Measurements from ENCODE around the gene COG1. TPM values are rescaled to one million over a fixed set of nuclear protein-coding genes. Genes with fewer than 3 reads are reported as not detected.
"Not testable (repeated sequence)": the region's sequence is repeated elsewhere in the genome, so short reads cannot be mapped to it uniquely, and the experiment has no call there.

The COG1 gene, protein sequence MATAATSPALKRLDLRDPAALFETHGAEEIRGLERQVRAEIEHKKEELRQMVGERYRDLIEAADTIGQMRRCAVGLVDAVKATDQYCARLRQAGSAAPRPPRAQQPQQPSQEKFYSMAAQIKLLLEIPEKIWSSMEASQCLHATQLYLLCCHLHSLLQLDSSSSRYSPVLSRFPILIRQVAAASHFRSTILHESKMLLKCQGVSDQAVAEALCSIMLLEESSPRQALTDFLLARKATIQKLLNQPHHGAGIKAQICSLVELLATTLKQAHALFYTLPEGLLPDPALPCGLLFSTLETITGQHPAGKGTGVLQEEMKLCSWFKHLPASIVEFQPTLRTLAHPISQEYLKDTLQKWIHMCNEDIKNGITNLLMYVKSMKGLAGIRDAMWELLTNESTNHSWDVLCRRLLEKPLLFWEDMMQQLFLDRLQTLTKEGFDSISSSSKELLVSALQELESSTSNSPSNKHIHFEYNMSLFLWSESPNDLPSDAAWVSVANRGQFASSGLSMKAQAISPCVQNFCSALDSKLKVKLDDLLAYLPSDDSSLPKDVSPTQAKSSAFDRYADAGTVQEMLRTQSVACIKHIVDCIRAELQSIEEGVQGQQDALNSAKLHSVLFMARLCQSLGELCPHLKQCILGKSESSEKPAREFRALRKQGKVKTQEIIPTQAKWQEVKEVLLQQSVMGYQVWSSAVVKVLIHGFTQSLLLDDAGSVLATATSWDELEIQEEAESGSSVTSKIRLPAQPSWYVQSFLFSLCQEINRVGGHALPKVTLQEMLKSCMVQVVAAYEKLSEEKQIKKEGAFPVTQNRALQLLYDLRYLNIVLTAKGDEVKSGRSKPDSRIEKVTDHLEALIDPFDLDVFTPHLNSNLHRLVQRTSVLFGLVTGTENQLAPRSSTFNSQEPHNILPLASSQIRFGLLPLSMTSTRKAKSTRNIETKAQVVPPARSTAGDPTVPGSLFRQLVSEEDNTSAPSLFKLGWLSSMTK
- total RNA-seq (2014; rRNA removed; shearing (Covaris generic)): 25.3 and 28.0 TPM in 2 replicates

DNA sequence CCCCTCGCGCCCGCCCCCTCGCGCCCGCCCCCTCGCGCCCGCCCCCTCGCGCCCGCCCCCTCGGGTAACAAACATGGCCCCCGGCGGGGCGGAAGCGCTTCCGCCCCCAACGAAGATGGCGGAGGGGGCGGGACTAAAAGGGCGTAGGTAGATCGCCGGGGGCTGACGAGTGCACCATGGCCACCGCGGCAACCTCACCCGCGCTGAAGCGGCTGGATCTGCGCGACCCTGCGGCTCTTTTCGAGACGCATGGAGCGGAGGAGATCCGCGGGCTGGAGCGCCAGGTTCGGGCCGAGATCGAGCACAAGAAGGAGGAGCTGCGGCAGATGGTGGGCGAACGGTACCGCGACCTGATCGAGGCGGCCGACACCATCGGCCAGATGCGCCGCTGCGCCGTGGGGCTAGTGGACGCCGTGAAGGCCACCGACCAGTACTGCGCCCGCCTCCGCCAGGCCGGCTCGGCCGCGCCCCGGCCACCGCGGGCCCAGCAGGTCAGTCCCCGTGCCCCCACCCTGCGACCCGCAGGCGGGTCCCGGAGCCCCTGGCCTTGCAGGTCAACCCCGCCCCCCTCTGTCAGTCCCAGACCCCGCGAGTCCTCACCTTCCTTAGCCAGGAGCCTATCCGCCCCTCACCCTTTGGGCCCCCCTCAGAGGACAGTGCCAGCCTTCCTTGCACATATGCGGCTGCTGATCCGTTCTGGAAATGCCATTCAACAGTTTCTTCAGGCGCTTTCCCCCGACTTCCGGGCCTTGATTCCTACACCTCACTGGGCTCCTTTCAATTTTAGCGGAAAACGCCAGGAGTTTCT is at the start of gene COG1:
Gene COG1, plus strand, starts transcription at position 162 of the 808 bp plus-strand sequence. Its CDS starts 15 bp downstream, at position 177.
- peak; percentile 81 for DNase-seq (ENCODE audit: low spot score)

DNA sequence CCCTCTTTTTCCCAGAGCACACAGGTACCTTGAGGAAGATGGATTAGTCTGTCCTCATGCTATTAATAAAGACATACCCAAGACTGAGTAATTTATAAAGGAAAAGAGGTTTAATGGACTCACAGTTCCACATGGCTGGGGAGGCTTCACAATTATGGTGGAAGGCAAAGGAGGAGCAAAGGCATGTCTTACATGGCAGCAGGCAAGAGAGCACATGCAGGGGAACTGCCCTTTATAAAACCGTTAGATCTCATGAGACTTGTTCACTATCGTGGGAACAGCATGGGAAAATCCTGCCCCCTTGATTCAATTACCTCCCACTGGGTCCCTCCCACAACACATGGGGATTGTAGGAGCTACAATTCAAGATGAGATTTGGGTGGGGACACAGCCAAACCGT is 48.6 kb upstream of the COG1 start:
- not testable (repeated sequence) for DNase-seq (ENCODE audit: low spot score)

DNA sequence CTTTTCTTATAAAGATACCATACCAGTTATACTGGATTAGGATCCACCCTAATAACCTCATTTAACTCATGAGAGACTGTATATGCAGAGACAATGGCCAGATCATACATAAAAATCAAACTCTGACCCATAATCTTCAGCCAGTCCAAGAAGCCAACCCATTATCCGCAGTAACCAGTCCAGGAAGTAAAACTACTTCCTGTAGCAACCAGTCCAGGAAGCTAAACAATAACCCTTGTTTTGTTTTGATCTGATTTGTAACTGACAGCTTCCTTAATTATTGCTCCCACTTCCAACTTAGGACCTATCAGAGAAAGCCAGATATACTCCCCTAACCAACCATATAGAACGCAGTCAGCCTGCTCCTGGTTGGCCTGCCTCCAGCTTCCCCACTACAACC is 47.2 kb upstream of the COG1 start:
- DNase-seq (ENCODE audit: low spot score): no peak

DNA sequence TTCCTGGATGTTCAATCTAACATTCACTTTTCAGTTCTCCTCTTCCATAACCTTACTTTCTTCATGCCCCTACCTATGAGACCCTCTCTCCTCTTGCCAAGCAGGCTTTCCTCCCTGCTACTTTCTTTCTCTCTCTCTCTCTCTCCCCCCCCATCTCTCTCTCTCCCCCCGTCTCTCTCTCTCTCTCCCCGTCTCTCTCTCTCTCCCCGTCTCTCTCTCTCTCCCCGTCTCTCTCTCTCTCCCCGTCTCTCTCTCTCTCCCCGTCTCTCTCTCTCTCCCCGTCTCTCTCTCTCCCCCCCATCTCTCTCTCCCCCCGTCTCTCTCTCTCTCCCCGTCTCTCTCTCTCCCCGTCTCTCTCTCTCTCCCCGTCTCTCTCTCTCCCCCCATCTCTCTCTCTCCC is 45.1 kb upstream of the COG1 start:
- DNase-seq (ENCODE audit: low spot score): not testable (repeated sequence)

DNA sequence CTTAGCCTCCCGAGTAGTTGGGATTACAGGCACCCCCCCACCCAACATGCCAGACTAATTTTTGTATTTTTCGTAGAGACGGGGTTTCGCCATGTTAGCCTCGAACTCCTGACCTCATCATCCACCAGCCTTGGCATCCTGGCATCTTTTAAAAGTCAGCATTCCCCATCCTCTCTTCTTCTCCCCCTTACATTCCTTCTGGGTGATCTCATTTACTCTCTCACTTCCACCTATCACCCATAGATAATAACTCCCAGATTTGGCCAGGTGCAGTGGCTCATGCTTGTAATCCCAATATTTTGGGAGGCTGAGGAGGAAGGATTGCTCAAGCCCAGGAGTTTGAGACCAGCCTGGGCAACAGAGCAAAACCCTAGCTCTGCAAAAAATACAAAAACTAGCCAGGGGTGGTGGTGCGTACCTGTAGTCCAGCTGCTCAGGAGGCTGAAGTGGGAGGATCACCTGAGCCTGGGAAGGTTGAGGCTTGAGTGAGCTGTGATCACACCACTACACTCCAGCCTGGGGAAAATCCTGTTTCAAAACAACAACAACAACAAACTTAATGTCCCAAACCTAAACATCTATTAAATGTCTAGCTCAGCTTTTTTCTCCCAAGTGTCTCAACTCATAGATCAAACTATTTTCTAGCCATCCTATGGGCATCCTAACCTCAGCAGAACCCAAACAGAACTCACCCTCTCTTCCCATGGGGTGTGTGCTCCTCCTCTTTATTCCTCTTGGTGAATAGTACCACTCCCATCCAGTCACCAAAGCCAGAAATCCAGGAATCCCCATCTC is 44.1 kb upstream of the COG1 start:
- no peak for DNase-seq (ENCODE audit: low spot score)

DNA sequence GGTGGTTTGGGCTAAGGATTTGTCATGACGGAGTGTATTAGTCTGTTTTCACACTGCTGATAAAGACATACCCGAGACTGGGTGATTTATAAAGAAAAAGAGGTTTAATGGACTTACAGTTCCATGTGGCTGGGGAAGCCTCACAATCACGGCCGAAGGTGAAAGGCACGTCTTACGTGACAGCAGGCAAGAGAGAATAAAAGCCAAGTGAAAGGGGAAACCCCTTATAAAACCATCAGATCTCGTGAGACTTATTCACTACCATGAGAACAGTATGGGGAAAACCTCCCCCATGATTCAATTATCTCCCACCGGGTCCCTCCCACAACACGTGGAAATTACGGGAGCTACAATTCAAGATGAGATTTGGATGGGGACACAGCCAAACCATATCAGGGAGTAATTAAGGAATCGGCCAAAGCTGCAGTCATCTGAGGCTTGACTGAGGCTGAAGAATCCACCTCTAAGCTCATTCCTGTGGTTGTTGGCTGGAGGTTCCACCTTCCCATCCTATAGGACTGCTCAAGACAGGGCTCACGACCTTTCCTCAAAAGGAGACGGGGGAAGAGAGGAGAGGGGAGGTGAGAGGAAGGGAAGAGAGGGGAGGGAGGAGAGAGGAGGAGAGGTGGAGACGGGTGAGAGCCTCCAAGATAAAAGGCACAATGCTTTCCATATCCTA is 42.1 kb upstream of the COG1 start:
- DNase-seq (ENCODE audit: low spot score): not testable (repeated sequence)

DNA sequence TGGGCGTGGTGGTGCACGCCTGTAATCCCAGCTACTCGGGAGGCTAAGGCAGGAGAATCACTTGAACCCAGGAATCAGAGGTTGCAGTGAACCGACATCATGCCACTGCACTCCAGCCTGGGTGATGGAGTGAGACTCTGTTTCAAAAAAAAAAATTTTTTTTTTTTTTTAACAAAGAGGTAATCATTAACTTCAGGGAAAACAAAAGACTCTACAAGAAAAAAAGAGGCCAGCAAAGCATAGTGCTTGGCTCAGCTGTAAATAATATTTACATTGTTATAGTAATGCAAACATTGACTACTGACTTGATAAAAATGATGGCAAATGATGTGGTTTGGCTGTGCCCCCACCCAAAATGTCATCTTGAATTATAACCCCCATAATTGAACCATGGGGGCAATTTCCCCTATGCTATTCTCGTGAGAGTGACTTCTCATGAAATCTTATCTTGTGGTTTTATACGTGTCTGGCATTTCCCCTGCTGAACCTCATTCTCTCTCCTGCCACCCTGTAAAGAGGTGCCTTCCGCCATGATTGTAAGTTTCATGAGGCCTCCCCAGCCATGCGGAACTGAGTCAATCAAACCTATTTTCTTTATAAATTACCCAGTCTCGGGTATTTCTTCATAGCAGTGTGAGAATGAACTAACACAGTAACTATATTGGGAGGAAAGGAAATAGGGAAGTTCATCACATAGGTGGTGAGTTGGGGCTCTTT is 40.8 kb upstream of the COG1 start:
- no peak for DNase-seq (ENCODE audit: low spot score)

DNA sequence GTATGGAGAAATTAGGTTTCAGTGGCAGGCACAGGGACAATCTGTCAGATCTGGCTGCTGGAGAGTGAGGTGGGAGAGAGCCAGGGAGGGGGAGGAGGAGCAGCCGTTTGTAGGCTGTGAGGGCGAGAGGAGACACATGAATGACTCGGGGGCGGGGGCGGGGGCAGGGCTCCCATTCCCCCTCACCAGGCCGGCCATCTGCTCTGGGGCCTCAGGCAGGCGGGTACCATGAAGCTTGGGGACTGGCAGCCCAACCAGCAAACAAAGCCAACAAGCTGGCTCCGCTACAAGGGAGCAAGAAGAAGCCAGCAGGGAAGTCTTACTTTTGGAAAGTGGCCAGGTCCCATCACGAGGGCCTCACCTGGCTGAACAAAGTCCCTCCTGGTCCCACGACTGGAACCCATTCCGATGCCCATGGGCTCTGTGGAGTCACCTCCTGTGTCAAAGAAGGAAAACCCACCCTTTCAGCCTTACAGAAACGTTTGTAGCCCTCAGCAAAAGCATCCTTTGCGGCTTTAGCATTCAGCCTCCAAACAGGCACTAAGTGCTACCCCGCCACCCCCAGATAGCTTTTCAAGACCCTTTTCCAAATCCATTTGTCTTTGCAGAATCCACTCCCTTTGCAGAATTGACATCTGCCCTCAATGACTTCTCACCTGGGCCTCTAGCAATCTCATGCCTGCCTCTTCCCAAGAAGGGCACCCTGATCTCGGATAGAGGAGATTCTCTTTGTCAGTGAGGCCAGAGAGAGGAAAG is 37.3 kb upstream of the COG1 start:
- no peak for DNase-seq (ENCODE audit: low spot score)

DNA sequence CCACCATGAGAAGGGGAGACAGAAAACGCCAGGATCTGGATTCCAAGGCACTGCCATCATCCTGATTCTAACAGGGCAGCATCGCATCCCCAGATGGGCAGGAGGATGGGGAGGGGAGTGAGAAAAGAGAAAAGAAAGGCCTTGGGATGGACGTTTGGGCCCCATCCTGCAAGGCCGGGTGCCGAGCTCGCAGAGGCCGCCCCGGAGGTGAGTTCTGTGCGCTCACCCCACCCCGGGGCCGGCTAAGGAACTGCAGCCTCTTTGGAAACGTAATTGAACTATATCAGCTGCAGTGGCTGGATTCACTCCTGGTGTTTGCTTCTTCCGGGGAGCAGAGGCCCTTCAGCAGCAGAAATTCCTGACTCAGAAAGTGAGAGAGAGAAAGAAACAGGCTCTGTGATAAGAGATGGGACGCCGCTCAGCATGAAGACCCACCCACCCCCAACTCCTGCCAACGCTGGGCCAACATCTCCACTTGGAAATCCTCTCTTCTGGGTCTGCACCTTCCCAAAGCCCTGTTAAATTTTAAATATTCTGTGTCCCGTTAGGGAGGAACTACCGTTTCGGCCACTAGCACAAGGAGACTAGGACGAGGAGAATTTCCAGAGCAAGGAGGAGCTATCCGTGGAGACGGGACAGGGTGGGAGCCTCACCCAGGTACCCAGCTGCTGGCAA is 36.6 kb upstream of the COG1 start:
- DNase-seq (ENCODE audit: low spot score): peak; percentile 85

DNA sequence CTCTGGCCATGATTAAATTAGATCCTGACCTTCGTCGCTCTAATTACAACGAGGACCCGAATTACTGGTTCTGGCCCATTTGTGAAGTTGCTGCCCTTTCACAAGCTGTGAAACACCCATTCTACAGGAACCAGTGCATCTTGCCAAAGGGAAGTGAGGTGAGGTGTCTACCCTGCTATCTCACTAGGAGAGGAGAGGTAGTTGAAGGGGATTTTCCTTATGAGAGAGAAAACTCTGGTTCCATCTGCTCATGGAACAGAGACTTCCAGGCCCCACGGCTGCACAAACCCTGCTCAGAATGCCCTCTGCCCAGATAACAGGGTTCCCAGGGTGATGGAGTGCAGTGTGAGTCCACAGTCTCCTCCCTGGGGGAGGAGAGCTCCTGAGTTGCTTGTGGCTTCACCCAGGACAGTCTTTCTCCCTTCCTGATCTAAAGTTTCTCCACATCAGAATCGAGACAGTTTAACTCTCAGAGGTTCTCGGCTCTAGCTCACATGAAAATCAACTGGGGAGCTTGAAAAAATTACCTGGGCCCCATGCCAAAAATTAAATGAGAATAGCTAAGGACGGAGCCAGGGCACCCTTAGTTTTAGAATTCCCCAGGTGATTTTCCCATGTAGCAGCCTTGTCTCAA is 35.9 kb upstream of the COG1 start:
- DNase-seq (ENCODE audit: low spot score): no peak

DNA sequence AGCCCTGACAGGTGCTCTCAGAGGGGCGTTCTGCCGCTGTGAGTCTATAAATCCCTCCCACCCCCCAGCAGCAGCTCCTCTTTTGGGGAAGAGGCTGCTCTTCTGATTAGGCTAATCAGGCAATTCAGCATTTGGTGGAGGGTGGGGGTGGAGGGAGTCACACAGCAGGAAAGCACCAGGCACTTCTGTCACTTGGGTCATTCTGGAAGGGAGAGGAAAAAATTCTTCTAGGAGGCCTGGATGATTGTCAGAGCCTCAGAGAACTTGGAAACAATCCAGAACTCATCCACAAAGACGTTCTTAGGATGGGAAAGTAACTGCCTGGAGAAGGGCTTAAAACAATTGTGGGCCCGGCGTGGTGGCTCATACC is 35.3 kb upstream of the COG1 start:
- no peak for DNase-seq (ENCODE audit: low spot score)

DNA sequence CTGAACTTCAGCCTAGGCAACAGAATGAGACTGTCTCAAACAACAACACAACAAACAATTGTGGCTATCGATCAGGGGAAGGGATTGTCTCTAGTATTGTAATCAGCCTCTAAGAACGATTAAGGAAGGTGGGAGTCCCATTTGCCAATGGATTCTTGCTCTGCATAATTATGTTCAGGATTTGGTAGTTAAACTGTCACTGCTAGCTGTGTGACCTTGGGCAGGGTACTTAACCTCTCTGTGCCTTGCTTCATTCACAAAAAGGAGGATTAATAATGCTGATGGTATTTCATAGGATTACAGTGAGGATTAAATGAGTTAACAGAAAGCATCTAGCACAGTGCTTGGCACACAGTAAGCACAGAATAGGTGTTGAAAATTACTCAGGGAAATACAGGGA is 34.7 kb upstream of the COG1 start:
- DNase-seq (ENCODE audit: low spot score): no peak

DNA sequence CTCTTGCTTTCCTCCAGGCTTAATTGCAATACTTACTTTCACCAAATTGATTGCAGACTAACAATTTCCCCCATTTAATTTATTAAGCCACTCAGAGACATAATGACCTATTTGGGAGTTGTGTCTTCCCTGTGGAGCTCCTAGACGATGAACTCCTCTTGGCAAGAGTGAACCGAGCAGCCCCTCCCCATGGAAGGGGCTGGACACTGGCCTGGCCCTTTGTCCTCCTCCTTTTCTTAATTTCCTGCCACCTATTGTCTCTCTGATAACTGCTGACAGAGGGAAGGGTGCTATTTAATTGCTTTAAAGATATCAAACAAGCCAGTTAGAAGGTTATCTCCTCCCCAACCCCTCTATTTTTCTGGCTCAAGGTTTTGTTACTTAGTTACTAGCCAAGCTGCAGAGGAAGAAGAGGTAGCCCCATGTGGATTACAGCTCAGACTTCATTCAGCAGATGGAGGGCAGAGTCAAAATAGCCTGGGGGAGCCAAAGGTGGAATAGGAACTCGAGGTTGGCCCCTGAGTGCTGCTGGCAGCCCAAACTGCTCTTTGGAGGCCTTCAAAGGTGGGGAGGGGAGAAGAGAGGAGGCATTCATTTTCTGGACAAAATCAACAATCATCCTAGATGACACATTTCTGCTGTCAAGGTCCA is 31.8 kb upstream of the COG1 start:
- no peak for DNase-seq (ENCODE audit: low spot score)

DNA sequence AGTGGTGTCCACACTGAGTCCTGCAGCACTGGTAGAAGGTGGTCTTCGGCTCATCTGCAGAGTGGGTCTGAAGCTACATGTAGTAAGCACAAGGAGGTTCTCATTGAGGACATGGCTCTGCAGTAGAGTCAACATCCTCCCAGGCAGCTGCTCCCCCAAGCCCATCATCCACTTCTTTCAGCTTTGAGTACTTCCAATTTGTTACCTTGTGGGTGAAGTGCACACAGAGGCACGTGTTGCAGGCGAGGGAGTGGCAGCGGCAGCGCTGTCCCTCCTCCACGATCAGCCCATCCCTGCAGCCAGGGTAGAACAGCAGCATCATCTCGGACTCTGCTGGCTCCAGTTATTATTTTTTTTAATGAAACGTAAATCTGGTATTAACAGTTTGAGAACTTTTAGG is 29.8 kb upstream of the COG1 start:
- no peak for DNase-seq (ENCODE audit: low spot score)

DNA sequence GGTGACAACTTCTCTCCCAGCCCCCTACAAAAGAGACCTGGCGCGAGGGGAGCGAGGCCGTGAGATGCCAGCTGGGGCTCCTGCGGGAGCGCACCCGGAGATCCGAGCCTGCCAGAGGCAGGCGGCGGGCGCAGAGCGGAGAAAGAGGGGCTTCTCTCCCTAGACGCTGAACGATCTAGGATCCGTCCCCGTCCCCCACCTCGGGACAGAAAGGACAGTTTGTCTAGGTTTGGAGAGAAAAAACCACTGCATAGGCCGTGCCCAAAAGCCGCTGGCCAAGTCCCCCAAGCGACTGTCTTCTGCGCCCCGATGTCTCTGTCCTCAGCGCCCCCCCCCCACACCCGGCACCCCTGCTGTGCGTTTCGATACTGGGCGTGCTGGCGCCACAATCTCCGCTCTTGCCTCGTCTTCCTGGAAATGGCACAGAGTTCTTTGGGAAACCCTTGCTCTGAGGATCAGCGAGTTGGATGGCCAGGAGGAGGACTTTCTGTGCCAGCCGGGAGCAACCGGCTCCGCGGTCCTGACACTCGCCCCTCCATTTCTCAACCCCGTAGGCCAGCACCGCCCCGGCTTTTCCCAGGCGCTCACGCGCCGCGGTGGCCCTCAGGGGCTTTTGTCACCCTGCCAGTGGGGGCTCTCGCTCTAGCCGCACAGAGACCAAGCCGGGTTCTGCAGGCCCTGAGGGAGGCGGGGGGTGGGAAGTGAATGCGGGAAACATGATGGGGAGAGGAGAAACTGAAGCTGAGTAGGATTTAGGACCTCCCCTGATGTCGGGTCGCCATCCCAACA is 27.0 kb upstream of the COG1 start:
- DNase-seq (ENCODE audit: low spot score): no peak

DNA sequence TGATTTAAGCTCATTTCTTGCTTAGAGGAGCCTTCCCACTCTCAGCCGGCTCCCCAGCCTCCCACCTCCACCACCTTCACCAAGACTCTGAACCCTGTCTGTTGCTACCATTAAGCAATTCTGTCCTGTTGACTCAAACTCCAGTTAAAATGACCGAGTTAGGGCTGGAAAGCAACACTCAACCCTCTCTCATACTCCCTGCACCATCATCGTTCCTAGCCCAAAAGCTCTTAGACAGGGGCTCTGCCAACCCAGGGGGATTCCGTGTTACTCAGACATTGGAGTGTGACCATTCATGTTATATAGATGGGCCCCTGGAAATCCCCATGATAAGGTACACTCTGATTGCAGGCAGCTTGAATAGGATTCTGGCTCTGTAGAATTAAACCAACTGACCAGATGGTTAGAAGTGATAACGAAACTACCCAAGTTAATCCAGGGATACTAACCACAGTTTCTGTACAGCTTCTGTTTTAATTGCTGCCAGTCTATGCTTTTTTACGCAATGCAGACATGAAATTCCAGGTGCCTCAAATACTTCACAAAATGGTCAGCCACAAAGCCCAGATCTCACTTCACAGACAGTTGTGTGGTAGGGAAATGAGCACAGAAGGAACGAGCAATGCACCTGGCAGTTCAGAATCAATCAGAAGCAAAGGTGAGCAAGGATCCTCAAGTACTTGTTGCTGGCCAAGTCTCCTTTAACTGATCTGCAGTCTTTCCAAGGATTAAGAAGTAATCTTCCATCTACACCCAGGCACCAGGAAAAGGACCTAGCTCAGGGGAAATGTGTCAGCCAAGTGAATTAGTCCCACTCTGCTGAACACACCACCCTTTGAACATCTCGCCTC is 25.9 kb upstream of the COG1 start:
- DNase-seq (ENCODE audit: low spot score): peak; percentile 53
